ENCODE measurements around the gene LENG8.
"Not testable (repeated sequence)": the region's sequence is repeated elsewhere in the genome, so short reads cannot be mapped to it uniquely, and the experiment has no call there.

LENG8 gene

DNA sequence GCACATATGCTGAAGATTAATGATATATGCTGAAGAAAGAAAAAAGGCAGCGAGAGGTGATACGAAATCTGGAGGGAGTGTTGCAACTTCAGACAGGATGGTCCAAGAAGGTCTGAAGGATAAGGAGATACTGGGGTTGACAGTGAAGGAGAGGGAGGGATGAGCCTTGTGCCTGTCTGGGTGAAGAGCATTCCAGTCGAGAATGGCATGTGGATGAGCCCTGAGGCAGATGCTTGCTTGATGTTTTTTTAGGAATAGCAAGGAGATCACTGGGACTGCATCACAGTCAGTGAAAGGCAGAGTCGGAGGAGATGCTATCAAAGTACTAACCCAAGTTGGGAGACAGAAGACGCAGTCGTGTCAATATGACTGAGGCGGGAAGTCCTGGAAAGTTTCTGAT lies 40.3 kb downstream of the LENG8 start:
- FAIRE-seq = no peak

DNA sequence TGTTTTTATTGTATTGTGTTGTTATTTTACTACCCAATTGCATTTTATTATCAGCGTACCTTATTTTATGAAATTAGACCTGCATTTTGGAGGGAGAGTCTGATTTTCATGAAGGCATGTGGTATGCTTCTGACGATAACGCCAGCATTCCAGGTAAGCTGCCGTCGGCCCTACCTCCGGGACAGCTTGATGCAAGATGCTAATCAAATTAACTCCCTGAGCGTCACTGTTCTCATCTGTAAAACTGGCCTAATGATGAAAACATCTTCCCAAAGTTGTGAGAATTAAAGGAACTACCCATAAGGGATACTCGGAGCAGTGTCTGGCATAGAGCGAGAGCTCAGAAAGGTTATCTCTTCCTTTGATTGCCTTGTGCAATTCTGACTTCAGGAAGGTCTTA lies 40.8 kb downstream of the LENG8 start:
- no peak for FAIRE-seq

DNA sequence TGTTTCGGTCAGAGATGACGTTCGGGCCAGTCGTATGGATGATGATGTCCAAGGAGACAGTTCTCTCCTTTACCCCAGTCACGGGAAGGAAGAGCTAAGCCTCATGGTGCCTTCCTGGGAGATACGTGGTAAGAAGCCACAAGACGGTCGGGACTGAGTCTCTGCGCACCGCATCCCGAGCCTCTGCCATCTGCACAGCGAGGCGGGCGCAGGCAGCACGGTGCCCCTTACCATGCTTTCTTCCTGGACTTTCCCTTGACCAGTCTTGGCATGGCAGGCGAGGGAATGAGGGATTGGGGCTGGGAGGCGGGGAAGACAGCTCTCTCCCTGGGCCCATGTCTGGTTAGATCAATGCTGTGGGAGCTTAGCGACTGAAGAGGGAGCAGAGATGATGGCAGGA lies 43.6 kb downstream of the LENG8 start:
- FAIRE-seq = no peak

DNA sequence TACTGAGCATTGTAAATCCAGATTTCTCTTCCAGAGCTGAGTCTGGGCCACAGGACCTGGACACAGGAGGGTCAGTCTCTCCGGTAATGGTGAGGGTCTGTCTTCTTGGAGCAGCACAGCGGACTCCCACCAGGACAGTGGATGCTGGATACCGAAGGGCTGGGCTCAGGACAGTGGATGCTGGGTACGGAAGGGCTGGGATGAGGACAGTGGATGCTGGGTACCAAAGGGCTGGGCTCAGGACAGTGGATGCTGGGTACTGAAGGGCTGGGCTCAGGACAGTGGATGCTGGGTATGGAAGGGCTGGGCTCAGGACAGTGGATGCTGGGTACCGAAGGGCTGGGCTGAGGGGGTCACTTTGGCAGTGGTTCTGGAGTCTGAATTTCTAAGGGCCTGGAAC lies 44.1 kb downstream of the LENG8 start:
- FAIRE-seq = not testable (repeated sequence)

DNA sequence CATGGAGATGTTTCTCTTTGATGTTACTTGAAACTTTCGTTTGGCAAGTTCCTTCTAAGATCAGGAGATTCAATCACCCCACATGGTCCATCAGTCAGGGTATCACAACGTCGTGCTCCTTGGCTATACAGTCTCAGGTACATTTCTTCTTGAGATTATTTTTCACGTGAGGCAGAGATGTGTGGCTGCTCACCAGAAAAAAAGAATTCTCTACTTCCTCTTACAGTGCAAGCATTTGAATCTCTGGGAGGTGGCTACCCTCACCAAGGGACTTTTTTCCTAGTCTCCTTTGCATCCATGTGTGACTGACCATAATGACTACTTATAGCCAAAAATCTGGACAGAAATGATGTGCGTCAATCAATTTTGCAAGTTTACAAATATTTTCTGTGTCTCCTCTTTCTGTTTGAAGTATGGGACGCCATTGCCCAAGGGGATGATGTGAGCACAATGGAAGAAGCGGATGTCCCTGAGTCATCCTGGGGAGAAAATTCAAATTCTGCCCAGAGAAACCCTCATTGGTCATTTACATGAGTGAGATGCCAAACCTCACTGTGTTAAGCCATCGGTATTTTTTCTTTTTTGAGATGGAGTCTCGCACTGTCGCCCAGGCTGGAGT lies 45.1 kb downstream of the LENG8 start:
- no peak for FAIRE-seq

DNA sequence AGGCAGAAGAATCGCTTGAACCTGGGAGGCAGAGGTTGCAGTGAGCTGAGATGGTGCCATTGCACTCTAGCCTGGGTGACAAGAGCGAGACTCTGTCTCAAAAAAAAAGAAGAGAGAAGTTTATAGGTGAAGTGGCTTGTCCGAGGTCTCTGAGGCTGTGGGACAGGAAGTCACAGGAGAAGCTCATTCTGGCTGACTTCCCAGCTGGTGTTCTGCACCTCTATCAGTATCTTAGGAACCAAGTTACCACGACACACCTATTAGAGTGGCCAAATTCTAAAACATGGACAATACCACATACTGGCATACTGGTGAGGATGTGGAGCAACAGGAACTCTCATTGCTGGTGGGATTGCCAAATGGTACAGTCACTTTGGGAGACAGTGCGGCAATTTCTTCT lies 46.3 kb downstream of the LENG8 start:
- not testable (repeated sequence) for FAIRE-seq

DNA sequence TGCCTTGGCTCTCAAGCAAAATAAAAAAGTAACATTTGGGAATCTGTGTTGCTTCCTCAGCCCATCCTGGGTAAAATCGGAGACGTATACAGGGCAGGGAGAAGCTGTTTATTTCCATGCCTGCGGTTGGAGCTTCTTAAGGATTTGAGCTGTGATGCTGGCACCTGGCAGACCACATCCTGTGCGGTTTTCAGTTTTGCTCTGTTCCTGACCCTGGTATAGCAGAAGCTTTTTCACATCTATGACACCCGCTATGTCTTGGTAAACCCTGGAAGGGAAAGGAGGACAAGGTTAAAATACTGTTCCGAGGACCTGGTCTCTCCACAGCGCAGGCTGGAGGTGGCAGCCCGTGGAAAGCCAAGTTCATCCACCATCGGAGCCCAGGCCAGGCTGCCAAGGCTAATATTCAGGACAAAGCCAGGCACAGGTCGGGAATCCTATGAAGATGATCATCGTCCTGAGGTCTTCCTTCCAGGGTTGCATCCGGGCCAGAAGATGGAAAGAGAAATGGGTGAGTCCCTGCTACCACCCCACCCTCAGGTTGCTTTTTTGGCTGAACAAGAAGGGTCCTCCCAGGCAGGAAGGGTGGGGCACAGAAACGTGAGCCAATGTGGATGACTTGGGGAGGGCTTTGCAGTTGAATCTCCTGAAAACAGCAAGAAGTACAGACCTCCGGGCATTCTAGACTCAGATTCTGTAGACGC lies 48.9 kb downstream of the LENG8 start:
- FAIRE-seq = not testable (repeated sequence)

DNA sequence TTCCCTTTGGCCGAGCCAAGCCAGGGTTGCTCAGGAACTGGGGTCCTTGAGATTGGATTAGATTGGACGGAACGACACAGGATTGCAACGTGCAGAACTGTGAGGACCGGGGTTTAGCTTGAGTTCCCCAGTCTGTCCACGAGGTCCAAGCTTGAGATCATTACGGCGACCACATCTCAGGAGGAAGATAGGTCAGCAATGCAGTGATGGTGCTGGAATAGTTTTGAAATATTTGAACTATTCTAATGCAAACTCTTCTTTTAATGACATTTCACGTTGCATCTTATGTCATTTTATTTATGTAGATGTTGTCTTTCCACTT lies 49.4 kb downstream of the LENG8 start:
- not testable (repeated sequence) for FAIRE-seq

DNA sequence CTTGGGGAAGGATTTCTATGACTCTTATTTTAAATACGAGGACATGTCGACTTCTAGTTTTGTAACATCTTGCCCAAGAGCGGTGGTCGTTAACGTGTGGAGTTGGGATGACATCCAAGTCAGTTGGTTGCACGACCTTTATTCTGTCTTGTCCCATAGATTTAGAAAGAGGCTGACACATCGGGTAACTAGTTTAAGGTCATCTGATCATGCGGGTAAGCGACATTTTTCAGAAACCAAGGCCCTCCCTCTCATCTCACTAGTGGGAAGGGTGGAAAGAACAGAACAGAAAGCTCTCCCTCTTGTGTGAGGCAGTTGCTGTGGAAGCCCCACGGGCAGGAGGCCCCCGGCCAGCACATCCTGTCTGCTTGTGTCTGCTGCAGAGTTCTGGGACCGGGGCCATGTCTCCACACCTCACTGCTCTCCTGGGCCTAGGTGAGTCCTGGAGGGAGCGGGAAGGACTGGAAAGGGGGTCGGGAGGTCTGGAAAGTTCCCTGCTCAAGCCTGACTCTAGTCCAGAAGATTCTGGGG lies 53.6 kb downstream of the LENG8 start, which contains the start of gene LAIR2:
LAIR2 (plus strand) TSS at position 314 of the 531 bp plus-strand sequence; CDS start at position 402, 88 bp downstream.
- FAIRE-seq = no peak

DNA sequence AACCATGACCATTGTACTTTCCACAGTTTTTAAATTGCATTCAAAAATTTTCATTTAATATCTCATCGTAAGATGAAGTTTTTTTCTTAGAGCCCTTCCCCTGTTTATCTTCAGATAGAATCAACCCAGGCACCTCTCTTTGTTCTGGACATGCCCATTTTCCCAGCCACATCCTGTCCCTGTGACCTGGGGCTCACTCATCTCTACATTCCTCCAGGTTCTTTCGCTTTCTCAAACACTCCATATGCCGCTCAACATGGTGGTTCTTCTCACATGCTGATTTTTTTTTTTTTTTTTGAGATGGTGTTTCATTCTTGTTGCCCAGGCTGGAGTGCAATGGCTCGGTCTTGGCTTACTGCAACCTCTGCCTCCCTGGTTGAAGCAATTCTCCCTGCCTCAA lies 56.5 kb downstream of the LENG8 start:
- FAIRE-seq = not testable (repeated sequence)

DNA sequence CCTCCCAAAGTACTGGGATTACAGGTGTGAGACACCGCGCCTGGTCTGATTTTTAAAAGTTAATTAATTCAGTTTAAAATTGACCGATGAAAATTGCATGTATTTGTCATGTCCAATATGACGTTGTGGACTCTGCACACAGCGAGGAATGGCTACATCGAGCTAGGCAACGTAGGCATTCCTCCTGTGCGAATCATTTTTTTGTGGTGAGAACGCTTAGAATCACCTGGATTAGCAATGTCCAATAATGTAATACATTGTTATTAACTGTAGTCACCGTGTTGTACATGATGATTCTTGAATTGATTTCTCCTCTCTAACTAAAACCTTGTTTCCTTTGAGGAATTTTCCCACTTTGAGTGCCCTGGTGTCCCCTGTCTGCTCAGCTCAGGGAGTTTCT lies 57.1 kb downstream of the LENG8 start:
- no peak for FAIRE-seq

DNA sequence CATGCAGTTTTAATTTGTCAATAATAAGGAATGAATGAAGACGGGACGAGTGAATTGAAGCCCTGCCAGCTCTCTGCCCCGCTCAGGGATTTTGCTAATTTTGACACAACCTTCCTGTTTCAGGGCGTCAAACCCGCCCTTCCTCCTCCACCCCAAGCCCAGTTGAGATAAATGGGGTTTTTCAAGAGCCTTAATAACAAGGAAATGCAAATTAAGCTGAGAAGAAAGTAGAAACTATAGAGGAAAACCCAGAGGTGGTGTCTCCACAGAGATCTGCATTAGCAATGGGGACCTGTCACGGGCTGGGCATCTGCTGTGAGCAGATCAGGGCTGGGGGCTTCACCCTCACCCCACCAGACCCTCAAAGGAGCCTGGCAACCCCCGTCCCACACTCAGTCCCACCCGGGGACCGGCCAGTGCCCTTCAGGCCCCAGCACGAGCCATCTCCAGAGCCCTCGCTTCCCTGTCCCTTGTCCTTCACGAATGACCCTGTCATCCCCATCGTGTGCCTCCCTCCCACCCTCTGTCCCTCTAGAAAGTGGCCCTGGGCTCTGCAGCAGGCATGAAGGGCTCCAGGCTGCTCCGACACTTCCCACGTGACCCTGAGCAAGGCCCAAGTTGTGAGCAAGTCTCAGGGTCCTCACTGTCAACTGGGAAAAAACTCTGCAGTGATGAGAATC lies 58.2 kb downstream of the LENG8 start:
- not testable (repeated sequence) for FAIRE-seq

DNA sequence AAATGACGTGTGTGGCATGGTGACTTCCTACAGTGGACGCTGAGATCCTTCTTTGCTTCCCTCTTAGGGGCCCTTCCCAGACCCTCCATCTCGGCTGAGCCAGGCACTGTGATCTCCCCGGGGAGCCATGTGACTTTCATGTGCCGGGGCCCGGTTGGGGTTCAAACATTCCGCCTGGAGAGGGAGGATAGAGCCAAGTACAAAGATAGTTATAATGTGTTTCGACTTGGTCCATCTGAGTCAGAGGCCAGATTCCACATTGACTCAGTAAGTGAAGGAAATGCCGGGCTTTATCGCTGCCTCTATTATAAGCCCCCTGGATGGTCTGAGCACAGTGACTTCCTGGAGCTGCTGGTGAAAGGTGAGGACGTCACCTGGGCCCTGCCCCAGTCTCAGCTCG lies 58.8 kb downstream of the LENG8 start:
- FAIRE-seq = no peak

DNA sequence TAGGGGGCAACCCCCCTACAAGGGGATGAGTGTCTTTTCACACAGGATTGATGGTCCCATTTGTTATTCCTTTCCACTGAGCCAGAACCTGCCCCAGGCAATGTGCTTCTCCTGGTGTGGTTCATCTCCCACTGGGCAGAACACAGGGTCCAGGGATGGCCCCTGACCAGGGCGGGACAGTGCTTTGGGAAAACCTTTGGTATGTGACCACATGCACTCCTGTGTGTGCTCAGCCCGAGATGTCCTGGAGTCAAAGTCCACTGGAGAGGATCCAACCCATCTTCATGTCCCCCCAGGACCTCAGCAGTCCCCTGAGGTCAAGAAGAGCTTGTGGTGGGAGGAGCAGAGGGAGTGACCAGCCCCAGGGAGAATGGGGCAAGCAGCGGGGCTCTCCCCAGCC lies 59.5 kb downstream of the LENG8 start:
- not testable (repeated sequence) for FAIRE-seq

DNA sequence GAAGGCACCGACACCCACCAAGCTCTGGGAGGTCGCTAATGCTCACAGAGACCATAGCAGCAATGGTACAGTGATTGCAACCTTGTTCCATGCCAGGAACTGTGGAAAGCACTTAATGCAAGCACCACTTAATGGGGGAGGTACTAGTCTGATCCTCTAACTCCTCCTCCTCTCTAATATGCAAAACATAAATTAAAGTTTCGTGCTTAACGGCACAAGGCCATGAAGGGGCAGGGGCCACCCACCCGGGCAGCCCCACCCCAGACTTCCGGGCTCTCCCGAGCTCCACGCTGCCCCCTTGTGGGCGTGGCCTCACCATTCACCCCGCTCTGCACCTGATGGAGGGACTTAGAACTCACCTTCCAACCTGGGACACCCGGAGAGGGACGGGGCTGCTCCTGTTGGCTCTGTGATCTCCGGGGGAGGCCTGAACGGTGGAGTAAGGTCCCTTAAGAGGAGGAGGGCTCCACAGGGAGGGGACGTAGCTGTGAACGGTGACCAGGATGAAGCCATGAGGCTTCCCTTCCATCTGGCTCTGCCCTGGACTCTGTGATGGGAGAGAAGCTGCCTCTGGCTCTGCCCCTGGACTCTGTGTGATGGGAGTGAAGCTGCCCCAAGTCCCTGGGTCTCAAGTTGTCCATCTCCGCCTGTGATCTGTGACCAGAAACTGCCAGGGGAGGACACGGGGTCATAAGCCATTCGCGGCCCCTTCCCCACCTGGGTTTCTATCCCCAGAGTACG lies 60.4 kb downstream of the LENG8 start:
- FAIRE-seq = peak; percentile 19
